GM12878 (cell line): ENCODE results near the gene AFF1. TPM values are rescaled to one million over a fixed set of nuclear protein-coding genes. Genes with fewer than 3 reads are reported as not detected.

Experiments
- ATAC-seq: fragments of 200-7000 bp; cut with Tn5 transposase; 3 replicates; pipeline ENCODE4 v1.9.1; 2020; ENCODE audit warnings: mild to moderate bottlenecking, moderate library complexity
- BruUV-seq: library from RNA; stranded (reverse); fragments of 400-500 nt; replicated peaks from 2 replicates; lab custom pipeline; 2021; lab: Mats Ljungman, UMichigan
- CTCF ChIA-PET: fragments of 300-600 bp; sonication (Branson Sonifier 250); formaldehyde crosslinking; extraction: SDS; loops from one replicate; lab custom pipeline; 2021; ENCODE audit warnings: inconsistent platforms; lab: Yijun Ruan, JAX
- POLR2A ChIA-PET: fragments of 350-600 bp; formaldehyde crosslinking; extraction: SDS; loops from one replicate; lab custom pipeline; 2021; ENCODE audit warnings: inconsistent platforms; lab: Charles Lee
- RAD21 ChIA-PET: fragments of 300-600 bp; sonication (Branson Sonifier 250); formaldehyde crosslinking; loops from one replicate; lab custom pipeline; 2023; ENCODE audit warnings: antibody characterized with exemption; ENCODE audit not compliant: unreplicated experiment; lab: Charles Lee
- SMC1A ChIA-PET: fragments of 300-600 bp; sonication (Branson Sonifier 250); formaldehyde crosslinking; loops from one replicate; lab custom pipeline; 2023; ENCODE audit not compliant: unreplicated experiment, uncharacterized antibody; lab: Charles Lee
- DNase-seq: peaks from one replicate; pipeline ENCODE4 v3.0.0-alpha.2; 2011; ENCODE audit warnings: low read depth, low spot score
- FAIRE-seq: peaks from 3 replicates; lab custom pipeline; 2011; peaks lifted over from hg19 to GRCh38; lab: Jason Lieb, UNC
- H2AFZ ChIP-seq: 2 replicates; pipeline ENCODE4 v1.6.0; 2011; ENCODE audit warnings: low read depth, low read length, control low read depth; ENCODE audit not compliant: control insufficient read depth
- H3K27ac ChIP-seq: 2 replicates; pipeline ENCODE4 v1.5.1; 2011; ENCODE audit warnings: control low read depth; ENCODE audit not compliant: control insufficient read depth, insufficient read depth
- H3K27me3 ChIP-seq, 2 experiments: replicated peaks in 1 of 2; 2 replicates each; pipeline versions ENCODE4 v1.6.0 to v1.6.1; 2011; ENCODE audit warnings: low read length in 1 of 2; ENCODE audit not compliant: control insufficient read depth in 2 of 2, insufficient read depth in 2 of 2
- H3K36me3 ChIP-seq, 2 experiments: 2 replicates each; pipeline ENCODE4 v1.5.1; 2011; ENCODE audit warnings: low read length in 1 of 2; ENCODE audit not compliant: control insufficient read depth in 2 of 2, insufficient read depth in 2 of 2
- H3K4me1 ChIP-seq: 2 replicates; pipeline ENCODE4 v1.6.1; 2011; ENCODE audit warnings: mild to moderate bottlenecking, low read length, moderate library complexity, mixed read lengths; ENCODE audit not compliant: control insufficient read depth, insufficient read depth
- H3K4me2 ChIP-seq: 2 replicates; pipeline ENCODE4 v1.6.0; 2011; ENCODE audit warnings: control low read depth; ENCODE audit not compliant: control insufficient read depth, insufficient read depth
- H3K4me3 ChIP-seq: fragments of 200-600 bp; sonication (generic); 2 replicates; pipeline ENCODE4 v1.5.1; 2016
- H3K79me2 ChIP-seq: 2 replicates; pipeline ENCODE4 v1.6.0; 2011; ENCODE audit warnings: low read length; ENCODE audit not compliant: control insufficient read depth, insufficient read depth
- H3K9ac ChIP-seq: 2 replicates; pipeline ENCODE4 v1.8.0; 2011; ENCODE audit warnings: low read length, control low read depth, mixed read lengths; ENCODE audit not compliant: control insufficient read depth, insufficient read depth
- H3K9me3 ChIP-seq: replicated peaks from 3 replicates; pipeline ENCODE4 v1.5.1; 2011; ENCODE audit warnings: mild to moderate bottlenecking, low read length; ENCODE audit not compliant: control insufficient read depth, insufficient read depth
- H4K20me1 ChIP-seq: 2 replicates; pipeline ENCODE4 v1.6.0; 2011; ENCODE audit not compliant: control insufficient read depth, insufficient read depth
- NR2C1 ChIP-seq: fragments of 450-650 bp; IDR thresholded peaks from 2 replicates; pipeline ENCODE4 v1.6.1; 2017; ENCODE audit warnings: antibody characterized with exemption, mild to moderate bottlenecking, moderate library complexity
- POLR2A ChIP-seq: IDR thresholded peaks from 2 replicates; pipeline ENCODE4 v1.6.1; 2011; ENCODE audit warnings: low read depth, mild to moderate bottlenecking, low read length
- WGBS: methylation state at CpG from one replicate; pipeline ENCODE4 v1.1.6; 2016; ENCODE audit warnings: low lambda C conversion rate; ENCODE audit not compliant: insufficient replicate concordance, insufficient coverage; ENCODE audit errors: missing lambda C conversion rate; 5-methylcytosine and 5-hydroxymethylcytosine counted together
- in situ Hi-C: fragments of 300-500 bp; cut with MboI; formaldehyde crosslinking; loops from 9 replicates; pipeline ENCODE4 v1.14.3; 2018; ENCODE audit warnings: mixed read lengths
- intact Hi-C: fragments of 100-400 bp; cut with micrococcal nuclease; formaldehyde crosslinking; loops from one replicate; pipeline ENCODE4 v1.14.2; 2022; ENCODE audit not compliant: unreplicated experiment
- polyA plus RNA-seq, 11 experiments: library from polyadenylated mRNA; depleted of rRNA in 4 of 11; unstranded in 6 of 11; stranded (reverse) in 5 of 11; fragments of >200 nt; fragmentation: Nextera tagmentation in 4 of 11; fragmentation: Illumina TruSeq in 1 of 11; extraction: Ambion mirVana in 4 of 11; extraction: Trizol in 1 of 11; gene quantifications; 1 replicate in 1 of 11; 2 replicates in 10 of 11; pipeline versions ENCODE4 v1.2.1 to v1.2.3, GENCODE V29; 2011 to 2016; ENCODE audit warnings: inconsistent platforms in 2 of 11, missing spikeins in 2 of 11, low read depth in 1 of 11
- total RNA-seq, 4 experiments: library from RNA; depleted of rRNA in 3 of 4; stranded (reverse); fragments of >200 nt in 3 of 4; fragmentation: Illumina TruSeq in 1 of 4; extraction: Trizol in 1 of 4; gene quantifications; 2 replicates each; pipeline versions ENCODE4 v1.2.1 to v1.2.3, GENCODE V29; 2013 to 2021
- TF ChIP-seq, protein P1 (sequence below): fragments of 150-350 bp; IDR thresholded peaks from 2 replicates; pipeline ENCODE4 v1.6.1; 2014; ENCODE audit warnings: mild to moderate bottlenecking, low read depth, low read length
- TF ChIP-seq, protein P2 (sequence below): IDR thresholded peaks from 2 replicates; pipeline ENCODE4 v1.6.1; 2012; ENCODE audit warnings: improper control_type of control experiment, low read depth, low read length; ENCODE audit not compliant: insufficient replicate concordance
- TF ChIP-seq, protein P3 (sequence below): fragments of 450-650 bp; IDR thresholded peaks from 2 replicates; pipeline ENCODE4 v1.6.1; 2017; ENCODE audit warnings: mild to moderate bottlenecking

The AFF1 gene
- total and polyA plus RNA-seq, 10 of the 15 experiments (the other 5 are each of a cell fraction or from before 2014, with no cell fraction given): 3.5 to 56.1 (median 21.5) TPM

DNA sequence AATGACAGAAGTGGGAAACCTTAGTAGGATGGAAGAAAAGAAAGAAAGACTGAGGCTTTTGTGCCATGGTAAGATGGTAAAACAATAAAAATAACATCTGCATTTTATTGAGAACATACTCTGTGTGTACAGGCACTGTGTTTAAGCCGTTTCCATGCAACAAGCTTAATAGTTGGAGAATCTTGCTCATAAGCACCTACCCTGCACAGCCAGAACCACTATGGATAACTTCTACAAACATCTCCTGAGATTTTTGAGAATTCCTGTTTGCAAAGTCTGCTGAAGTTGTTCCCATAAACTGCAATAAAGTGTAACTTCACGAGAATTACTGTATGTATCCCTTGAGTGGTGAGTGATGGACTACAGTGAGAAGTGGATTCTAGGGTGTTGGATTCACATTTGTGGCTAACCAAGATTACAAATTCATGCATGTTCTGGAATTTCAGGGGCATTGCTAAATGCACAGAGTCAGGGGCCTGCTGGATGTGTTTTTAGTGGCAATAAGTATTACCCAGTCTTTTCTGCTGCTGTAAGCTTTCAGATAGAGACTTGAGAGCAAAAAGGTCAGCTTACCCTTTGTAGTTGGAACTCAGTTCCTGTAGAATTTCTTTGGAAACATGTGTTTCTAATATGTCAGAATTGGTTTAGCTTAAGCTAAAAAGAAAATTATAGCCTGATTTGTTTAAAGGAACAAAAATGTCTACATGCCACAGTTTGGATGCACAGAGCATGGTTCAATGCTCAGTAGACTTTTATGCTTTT is 132.5 kb downstream of the AFF1 start (continued):
- TF ChIP-seq, protein P1, sequence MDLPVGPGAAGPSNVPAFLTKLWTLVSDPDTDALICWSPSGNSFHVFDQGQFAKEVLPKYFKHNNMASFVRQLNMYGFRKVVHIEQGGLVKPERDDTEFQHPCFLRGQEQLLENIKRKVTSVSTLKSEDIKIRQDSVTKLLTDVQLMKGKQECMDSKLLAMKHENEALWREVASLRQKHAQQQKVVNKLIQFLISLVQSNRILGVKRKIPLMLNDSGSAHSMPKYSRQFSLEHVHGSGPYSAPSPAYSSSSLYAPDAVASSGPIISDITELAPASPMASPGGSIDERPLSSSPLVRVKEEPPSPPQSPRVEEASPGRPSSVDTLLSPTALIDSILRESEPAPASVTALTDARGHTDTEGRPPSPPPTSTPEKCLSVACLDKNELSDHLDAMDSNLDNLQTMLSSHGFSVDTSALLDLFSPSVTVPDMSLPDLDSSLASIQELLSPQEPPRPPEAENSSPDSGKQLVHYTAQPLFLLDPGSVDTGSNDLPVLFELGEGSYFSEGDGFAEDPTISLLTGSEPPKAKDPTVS: no peak
- TF ChIP-seq NR2C1: no peak
- no peak for TF ChIP-seq POLR2A
- TF ChIP-seq, all 136 proteins: peak for 0

DNA sequence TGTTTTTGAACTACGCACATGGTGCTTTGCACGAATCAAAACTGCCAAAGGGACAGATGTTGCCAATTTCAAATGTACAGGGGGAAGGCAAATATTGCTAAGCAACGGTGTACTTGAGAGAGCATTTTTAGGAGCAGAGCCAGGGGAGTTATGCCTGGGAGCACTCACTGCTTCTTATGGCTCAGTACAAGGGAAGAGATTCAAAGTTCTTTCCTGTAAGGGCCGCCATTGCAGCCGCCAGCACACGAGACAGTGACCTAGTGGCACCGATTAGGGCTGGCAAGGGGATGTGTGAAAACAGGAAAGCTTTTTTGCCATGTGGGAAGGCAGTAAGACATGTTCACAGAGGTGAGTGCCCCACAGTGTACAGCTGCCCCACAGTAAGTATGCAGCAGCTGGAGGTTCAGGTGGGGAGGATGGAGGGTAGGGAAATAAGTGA is 133.8 kb downstream of the AFF1 start:
- FAIRE-seq (no peak), DNase-seq (no peak)
- in situ Hi-C loops: no loop called here
- Histone ChIP-seq H3K27ac (0 out of 2 replicates have a peak overlapping the region, but pooled peaks have one; percentile 33), H3K4me1 (peaks cover 7% of the 10 kb centered on the region)
- TF ChIP-seq, protein P2, sequence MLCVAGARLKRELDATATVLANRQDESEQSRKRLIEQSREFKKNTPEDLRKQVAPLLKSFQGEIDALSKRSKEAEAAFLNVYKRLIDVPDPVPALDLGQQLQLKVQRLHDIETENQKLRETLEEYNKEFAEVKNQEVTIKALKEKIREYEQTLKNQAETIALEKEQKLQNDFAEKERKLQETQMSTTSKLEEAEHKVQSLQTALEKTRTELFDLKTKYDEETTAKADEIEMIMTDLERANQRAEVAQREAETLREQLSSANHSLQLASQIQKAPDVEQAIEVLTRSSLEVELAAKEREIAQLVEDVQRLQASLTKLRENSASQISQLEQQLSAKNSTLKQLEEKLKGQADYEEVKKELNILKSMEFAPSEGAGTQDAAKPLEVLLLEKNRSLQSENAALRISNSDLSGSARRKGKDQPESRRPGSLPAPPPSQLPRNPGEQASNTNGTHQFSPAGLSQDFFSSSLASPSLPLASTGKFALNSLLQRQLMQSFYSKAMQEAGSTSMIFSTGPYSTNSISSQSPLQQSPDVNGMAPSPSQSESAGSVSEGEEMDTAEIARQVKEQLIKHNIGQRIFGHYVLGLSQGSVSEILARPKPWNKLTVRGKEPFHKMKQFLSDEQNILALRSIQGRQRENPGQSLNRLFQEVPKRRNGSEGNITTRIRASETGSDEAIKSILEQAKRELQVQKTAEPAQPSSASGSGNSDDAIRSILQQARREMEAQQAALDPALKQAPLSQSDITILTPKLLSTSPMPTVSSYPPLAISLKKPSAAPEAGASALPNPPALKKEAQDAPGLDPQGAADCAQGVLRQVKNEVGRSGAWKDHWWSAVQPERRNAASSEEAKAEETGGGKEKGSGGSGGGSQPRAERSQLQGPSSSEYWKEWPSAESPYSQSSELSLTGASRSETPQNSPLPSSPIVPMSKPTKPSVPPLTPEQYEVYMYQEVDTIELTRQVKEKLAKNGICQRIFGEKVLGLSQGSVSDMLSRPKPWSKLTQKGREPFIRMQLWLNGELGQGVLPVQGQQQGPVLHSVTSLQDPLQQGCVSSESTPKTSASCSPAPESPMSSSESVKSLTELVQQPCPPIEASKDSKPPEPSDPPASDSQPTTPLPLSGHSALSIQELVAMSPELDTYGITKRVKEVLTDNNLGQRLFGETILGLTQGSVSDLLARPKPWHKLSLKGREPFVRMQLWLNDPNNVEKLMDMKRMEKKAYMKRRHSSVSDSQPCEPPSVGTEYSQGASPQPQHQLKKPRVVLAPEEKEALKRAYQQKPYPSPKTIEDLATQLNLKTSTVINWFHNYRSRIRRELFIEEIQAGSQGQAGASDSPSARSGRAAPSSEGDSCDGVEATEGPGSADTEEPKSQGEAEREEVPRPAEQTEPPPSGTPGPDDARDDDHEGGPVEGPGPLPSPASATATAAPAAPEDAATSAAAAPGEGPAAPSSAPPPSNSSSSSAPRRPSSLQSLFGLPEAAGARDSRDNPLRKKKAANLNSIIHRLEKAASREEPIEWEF: no peak
- TF ChIP-seq, protein P3, sequence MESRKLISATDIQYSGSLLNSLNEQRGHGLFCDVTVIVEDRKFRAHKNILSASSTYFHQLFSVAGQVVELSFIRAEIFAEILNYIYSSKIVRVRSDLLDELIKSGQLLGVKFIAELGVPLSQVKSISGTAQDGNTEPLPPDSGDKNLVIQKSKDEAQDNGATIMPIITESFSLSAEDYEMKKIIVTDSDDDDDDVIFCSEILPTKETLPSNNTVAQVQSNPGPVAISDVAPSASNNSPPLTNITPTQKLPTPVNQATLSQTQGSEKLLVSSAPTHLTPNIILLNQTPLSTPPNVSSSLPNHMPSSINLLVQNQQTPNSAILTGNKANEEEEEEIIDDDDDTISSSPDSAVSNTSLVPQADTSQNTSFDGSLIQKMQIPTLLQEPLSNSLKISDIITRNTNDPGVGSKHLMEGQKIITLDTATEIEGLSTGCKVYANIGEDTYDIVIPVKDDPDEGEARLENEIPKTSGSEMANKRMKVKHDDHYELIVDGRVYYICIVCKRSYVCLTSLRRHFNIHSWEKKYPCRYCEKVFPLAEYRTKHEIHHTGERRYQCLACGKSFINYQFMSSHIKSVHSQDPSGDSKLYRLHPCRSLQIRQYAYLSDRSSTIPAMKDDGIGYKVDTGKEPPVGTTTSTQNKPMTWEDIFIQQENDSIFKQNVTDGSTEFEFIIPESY: peak; percentile 57; the same call in 1 of the 2 replicates
- TF ChIP-seq, all 136 proteins: peak for 1
- RAD21 ChIA-PET: no interaction called here
- SMC1A ChIA-PET: interaction anchor here (0.7 to 2.2 kb wide), 9 partner anchors 8 to 142 kb away, joined by 3 to 7 read pairs (median 3); no protein-coding TSS in a partner anchor
- Histone ChIP-seq H3K79me2 (peaks cover 76% of the 10 kb centered on the region), H3K9ac (no peak overlapping the region), H3K27me3 (no peaks in the 10 kb centered on the region), H4K20me1 (peaks cover 6% of the 10 kb centered on the region; the same call in 1 of the 2 replicates), H2AFZ (no peak overlapping the region), H3K4me3 (no peak overlapping the region), H3K4me2 (no peak overlapping the region), H3K36me3 (peaks cover 2 to 23% of the 10 kb centered on the region in 2 experiments; a peak in 3 of 4 replicates), H3K9me3 (no peaks in the 10 kb centered on the region)
- BruUV-seq: no TSS peak
- ATAC-seq: peak; percentile 6; the same call in 1 of the 3 replicates
- CTCF ChIA-PET: interaction anchor here (1.4 to 1.6 kb wide), 2 partner anchors 23 to 24 kb away, joined by 3 read pairs; no protein-coding TSS in a partner anchor
- WGBS: 69% methylated on average over 7 of the region's 7 CpGs
- POLR2A ChIA-PET: interaction anchor here (0.6 to 0.7 kb wide), 2 partner anchors 21 to 322 kb away, joined by 4 to 5 read pairs; partner anchors contain the start of gene HSD17B11
- intact Hi-C loops: no loop called here
